Measurements from ENCODE around the gene MAPK10.

DNA sequence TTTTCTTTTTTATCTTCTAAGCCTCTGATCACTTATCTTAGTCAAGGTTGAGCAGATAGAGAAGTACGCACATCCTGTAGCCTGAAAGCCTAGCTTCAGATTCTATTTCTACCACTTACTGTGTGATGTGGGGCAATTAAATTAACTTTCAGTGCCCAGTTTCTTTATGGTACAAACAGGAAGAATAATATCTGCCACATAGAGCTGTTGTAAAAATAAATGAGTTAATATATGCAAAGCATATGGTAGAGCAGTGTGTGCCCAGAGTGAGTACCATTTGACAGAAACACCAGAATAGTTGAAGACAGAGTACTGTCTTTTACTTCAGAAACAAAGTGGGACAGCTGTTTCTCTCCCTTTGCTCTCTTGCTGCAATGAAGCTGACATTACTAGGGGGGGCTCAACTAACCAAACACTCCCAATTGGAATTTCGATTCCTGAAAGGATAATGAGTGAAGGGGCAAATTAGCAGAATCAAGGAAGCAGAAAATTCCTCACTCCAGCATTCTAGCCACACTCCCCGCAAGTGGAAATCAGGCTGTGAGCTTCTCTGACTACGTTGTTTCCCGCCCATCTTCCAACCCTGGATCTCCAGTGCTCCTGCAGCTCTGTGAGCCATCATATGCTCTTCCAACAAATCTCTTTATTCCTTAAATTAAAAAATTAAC, 80.4 kb downstream of the MAPK10 start:
- TF ChIP-seq POLR2A (IDR thresholded peaks at IDR 0.05) (no peak), POLR2AphosphoS5 (IDR thresholded peaks at IDR 0.05; ENCODE audit: insufficient read depth in 1 of 2, low read depth in 1 of 2) (no peak)
- TF ChIP-seq, protein P1, sequence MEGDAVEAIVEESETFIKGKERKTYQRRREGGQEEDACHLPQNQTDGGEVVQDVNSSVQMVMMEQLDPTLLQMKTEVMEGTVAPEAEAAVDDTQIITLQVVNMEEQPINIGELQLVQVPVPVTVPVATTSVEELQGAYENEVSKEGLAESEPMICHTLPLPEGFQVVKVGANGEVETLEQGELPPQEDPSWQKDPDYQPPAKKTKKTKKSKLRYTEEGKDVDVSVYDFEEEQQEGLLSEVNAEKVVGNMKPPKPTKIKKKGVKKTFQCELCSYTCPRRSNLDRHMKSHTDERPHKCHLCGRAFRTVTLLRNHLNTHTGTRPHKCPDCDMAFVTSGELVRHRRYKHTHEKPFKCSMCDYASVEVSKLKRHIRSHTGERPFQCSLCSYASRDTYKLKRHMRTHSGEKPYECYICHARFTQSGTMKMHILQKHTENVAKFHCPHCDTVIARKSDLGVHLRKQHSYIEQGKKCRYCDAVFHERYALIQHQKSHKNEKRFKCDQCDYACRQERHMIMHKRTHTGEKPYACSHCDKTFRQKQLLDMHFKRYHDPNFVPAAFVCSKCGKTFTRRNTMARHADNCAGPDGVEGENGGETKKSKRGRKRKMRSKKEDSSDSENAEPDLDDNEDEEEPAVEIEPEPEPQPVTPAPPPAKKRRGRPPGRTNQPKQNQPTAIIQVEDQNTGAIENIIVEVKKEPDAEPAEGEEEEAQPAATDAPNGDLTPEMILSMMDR (IDR thresholded peaks at IDR 0.05) = no peak
